ENCODE measurements around the gene MYO5A.
"Not testable (repeated sequence)": the region's sequence is repeated elsewhere in the genome, so short reads cannot be mapped to it uniquely, and the experiment has no call there.

Gene MYO5A

GRCh38 chr15:52459701-52460100, 69.0 kb downstream of the MYO5A start:
- not testable (repeated sequence) for DNase-seq

- not testable (repeated sequence) for DNase-seq
Measured at GRCh38 chr15:52459265-52459664, 69.4 kb downstream of the MYO5A start.

- no peak for DNase-seq
Measured at GRCh38 chr15:52448011-52448890, 80.4 kb downstream of the MYO5A start.

- DNase-seq = no peak
Measured at GRCh38 chr15:52445954-52446353, 82.7 kb downstream of the MYO5A start.

- DNase-seq = no peak
Measured at GRCh38 chr15:52445553-52445952, 83.1 kb downstream of the MYO5A start.

GRCh38 chr15:52443205-52443604, 85.5 kb downstream of the MYO5A start:
- not testable (repeated sequence) for DNase-seq

GRCh38 chr15:52441841-52442240, 86.8 kb downstream of the MYO5A start:
- no peak for DNase-seq

- no peak for DNase-seq
Measured at GRCh38 chr15:52440946-52441345, 87.7 kb downstream of the MYO5A start.

- DNase-seq = no peak
Measured at GRCh38 chr15:52440414-52440813, 88.3 kb downstream of the MYO5A start.

- DNase-seq = no peak
Measured at GRCh38 chr15:52439470-52439869, 89.2 kb downstream of the MYO5A start.

GRCh38 chr15:52439042-52439441, 89.6 kb downstream of the MYO5A start:
- not testable (repeated sequence) for DNase-seq

GRCh38 chr15:52438047-52438446, 90.6 kb downstream of the MYO5A start:
- DNase-seq = no peak

GRCh38 chr15:52437646-52438045, 91.0 kb downstream of the MYO5A start:
- no peak for DNase-seq

- DNase-seq = no peak
Measured at GRCh38 chr15:52436981-52437380, 91.7 kb downstream of the MYO5A start.

- DNase-seq = no peak
Measured at GRCh38 chr15:52434885-52435284, 93.8 kb downstream of the MYO5A start.

GRCh38 chr15:52428297-52428696, 100.4 kb downstream of the MYO5A start:
- no peak for DNase-seq

- no peak for DNase-seq
Measured at GRCh38 chr15:52427804-52428203, 100.9 kb downstream of the MYO5A start.

GRCh38 chr15:52424856-52425431, 103.7 kb downstream of the MYO5A start:
- DNase-seq = no peak

GRCh38 chr15:52423852-52424251, 104.8 kb downstream of the MYO5A start:
- no peak for DNase-seq

GRCh38 chr15:52422001-52422400, 106.7 kb downstream of the MYO5A start:
- DNase-seq = no peak

GRCh38 chr15:52421029-52421428, 107.7 kb downstream of the MYO5A start:
- no peak for DNase-seq

- no peak for DNase-seq
Measured at GRCh38 chr15:52419494-52419893, 109.2 kb downstream of the MYO5A start.

GRCh38 chr15:52417957-52418356, 110.7 kb downstream of the MYO5A start:
- no peak for DNase-seq

GRCh38 chr15:52417521-52417920, 111.2 kb downstream of the MYO5A start:
- no peak for DNase-seq
